Astrocyte of the cerebellum (primary cell): ENCODE results near the gene KIFC3.
"Not testable (repeated sequence)": the region's sequence is repeated elsewhere in the genome, so short reads cannot be mapped to it uniquely, and the experiment has no call there.

Experiments used
- DNase-seq: peaks from one replicate; pipeline ENCODE4 v3.0.0-alpha.2; 2011; ENCODE audit warnings: low read depth
- H3K4me3 ChIP-seq: 2 replicates; pipeline ENCODE4 v1.5.1; 2011; ENCODE audit warnings: mild to moderate bottlenecking, low read depth, low read length, moderate library complexity
- in situ Hi-C: cut with HindIII; loops from 2 replicates; pipeline ENCODE4 v1.10.0; 2017; ENCODE audit warnings: low sequenced_read_pairs
- TF ChIP-seq, protein P1 (sequence below): IDR thresholded peaks from 2 replicates; pipeline ENCODE4 v1.5.1; 2012; ENCODE audit warnings: low read length, low read depth, moderate library complexity, mild to moderate bottlenecking; ENCODE audit errors: missing control alignments

KIFC3 gene

DNA sequence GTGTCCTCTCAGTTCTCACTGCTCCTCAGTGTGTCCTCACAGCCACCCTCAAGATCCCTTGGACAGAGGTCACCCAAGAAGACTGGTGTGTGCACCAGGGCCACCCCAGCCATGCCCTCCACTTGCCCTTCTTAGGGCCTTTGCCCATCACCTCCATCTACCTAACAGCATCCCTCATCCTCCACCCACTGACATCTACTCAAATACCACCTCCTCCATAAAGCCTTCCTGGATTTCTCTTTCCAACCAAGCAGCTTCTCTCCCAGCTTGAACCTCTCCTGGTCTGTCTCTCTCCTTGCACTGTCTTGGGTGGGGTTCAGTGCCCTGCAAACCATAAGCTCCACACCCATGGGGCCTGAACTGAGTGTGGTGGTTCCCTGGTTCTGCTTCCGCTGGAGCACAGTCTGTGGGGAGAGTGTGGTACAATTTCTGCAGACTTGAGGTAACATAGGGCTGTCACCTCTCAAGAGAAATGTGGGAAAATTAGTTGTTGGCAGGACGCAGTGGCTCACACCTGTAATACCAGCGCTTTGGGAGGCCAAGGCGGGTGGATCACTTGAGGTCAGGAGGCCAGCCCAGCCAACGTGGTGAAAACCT is 52.3 kb downstream of the KIFC3 start:
- no peak for DNase-seq
- H3K4me3 ChIP-seq: no peak overlapping the region
- TF ChIP-seq, protein P1, sequence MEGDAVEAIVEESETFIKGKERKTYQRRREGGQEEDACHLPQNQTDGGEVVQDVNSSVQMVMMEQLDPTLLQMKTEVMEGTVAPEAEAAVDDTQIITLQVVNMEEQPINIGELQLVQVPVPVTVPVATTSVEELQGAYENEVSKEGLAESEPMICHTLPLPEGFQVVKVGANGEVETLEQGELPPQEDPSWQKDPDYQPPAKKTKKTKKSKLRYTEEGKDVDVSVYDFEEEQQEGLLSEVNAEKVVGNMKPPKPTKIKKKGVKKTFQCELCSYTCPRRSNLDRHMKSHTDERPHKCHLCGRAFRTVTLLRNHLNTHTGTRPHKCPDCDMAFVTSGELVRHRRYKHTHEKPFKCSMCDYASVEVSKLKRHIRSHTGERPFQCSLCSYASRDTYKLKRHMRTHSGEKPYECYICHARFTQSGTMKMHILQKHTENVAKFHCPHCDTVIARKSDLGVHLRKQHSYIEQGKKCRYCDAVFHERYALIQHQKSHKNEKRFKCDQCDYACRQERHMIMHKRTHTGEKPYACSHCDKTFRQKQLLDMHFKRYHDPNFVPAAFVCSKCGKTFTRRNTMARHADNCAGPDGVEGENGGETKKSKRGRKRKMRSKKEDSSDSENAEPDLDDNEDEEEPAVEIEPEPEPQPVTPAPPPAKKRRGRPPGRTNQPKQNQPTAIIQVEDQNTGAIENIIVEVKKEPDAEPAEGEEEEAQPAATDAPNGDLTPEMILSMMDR: no peak
- in situ Hi-C loops: no loop called here

DNA sequence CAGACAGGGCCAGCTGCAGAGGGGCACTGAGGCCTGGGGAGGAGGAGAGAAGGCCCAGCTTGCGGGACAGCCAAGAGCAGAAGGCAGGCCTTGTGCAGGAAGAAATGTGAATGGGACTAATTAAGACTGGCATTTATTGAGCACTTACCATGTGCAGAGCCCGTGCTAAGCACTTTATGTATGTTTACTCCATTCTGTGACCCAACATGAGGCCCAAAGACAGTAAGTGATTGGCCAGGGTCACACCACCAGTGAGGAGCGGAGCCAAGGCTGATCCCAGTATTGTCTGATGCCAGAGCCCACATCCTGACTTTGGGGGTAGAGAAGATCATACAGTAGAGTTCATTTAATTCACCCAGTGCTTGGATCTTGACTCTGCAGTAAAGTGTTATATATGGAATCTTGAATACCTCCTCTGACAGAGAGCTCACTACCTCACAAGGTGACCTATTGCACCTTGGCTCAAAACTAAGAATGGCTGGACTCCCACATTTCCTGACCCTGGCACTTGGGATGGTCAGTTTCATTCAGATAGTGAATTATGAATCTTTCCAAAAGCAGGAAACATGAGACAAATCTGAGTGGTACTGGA is 53.1 kb downstream of the KIFC3 start:
- TF ChIP-seq, protein P1: no peak
- in situ Hi-C loops: no loop called here
- H3K4me3 ChIP-seq: no peak overlapping the region
- no peak for DNase-seq

DNA sequence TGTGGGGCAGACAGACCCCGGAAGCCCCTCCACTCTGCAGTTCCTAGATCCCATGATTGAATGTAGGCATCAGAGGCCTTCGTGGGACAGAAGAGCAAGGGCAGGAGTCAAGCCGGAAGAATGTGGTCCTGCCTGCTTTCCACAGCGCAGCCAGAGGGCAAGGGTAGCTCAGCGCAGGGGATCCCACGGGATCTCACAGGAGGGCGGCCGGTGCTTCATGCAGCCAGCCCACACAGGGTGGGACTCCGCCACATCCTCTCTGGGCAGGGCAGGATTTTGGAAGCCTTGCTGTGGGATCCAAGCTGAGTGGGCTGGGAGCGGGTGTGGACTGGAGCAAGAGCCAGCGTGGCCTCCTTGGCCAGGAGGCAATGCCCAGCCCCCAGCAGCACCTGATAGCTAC is 53.7 kb downstream of the KIFC3 start:
- no peak for DNase-seq
- TF ChIP-seq, protein P1: no peak
- in situ Hi-C loops: no loop called here
- no peak overlapping the region for H3K4me3 ChIP-seq

DNA sequence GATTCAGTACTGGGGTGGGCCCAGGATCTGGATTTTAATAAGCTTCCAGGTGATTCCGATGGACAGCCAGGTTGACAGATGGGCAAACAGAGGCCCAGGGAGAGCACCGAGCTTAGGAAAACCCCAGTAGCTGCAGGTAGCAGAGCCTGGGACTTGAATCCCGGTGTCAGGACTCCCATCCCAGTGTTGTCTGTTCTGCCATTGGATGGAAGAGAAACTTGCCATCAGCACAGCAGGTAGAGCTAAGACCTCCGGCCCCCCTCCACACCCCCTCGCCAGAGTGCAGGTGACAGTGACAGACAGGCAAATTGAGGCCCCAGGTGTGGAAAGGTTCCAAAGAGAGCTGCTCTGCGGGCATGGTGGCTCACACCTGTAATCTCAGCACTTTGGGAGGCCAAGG is 54.3 kb downstream of the KIFC3 start:
- in situ Hi-C loops: no loop called here
- no peak overlapping the region for H3K4me3 ChIP-seq
- DNase-seq: no peak
- TF ChIP-seq, protein P1: no peak

DNA sequence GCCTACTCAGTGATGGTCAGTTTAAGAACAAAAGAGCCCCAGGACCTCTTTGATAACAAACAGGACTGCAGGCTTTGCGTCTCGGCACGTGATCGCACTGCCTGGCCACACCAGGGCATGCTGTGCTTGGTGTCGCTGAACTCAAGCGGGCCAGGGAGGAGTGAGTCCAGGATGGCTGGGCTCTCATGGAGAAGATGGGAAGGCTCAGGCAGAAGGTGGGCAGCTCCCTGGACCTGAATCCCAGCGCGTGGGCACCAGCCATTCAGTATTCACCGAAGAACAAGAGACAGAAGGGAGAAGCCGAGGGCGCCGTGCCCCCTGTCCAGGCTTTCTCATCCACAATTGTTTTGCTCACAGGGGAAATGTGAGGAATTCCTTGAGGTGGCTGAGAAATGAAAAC is 54.8 kb downstream of the KIFC3 start:
- TF ChIP-seq, protein P1: no peak
- in situ Hi-C loops: no loop called here
- no peak for DNase-seq
- no peak overlapping the region for H3K4me3 ChIP-seq

DNA sequence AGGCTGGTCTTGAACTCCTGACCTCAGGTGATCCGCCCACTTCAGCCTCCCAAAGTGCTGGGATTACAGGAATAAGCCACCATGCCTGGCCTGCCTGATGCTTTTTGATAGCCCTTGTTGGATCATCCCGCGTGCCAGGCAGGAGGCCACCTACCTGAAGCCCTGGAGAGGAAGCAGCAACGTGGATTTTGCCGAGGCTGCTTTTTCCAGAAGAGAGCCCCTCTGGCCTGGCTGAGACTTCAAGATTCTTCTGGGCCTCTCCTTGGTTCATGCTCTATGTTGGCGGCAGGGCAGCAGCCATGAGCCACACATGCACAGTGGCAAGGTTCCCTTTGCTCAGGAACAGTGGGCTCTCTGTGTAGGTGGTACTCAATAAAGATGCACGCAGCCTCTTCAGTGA is 55.2 kb downstream of the KIFC3 start:
- H3K4me3 ChIP-seq: no peak overlapping the region
- DNase-seq: no peak
- in situ Hi-C loops: no loop called here
- TF ChIP-seq, protein P1: no peak

DNA sequence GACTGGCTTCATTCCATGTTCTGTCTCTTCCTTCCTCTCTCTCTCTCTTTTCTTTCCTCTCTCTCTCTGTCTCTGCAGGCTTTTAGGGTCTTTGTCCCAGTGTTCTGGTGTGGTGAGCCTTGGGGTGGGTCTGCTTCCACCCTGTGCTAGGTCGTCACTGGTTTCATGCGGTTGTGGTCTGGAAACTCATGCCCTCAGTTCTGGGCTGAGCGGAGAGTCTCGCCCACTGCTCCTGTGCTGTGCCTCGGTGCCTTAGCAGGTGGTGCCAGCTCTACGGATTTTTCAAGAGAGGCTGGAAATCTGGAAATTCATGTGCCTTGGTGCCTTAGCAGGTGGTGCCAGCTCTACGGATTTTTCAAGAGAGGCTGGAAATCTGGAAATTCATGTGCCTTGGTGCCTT is 56.0 kb downstream of the KIFC3 start:
- DNase-seq, in situ Hi-C loops, H3K4me3 ChIP-seq: not testable (repeated sequence)
